Tibial nerve (tissue), 4 donors: ENCODE measurements around the gene AFAP1L1.

Source experiments
- EP300 ChIP-seq, 2 donors: sonication (generic); formaldehyde crosslinking; IDR thresholded peaks; one replicate each; pipeline ENCODE4 v1.6.1; 2017; ENCODE audit warnings: antibody characterized with exemption in 2 of 2, mild to moderate bottlenecking in 1 of 2
- POLR2A ChIP-seq, 2 donors: fragments of 450-650 bp; IDR thresholded peaks; one replicate each; pipeline ENCODE4 v1.6.1; 2017; ENCODE audit warnings: antibody characterized with exemption in 2 of 2, mild to moderate bottlenecking in 2 of 2, moderate library complexity in 2 of 2
- TF ChIP-seq, protein P1 (sequence below), 5 experiments: fragments of 200-600 bp in 3 of 5; fragments of 450-650 bp in 2 of 5; sonication (generic) in 3 of 5; IDR thresholded peaks; one replicate each; pipeline ENCODE4 v1.5.1; 2016 to 2019; ENCODE audit warnings: antibody characterized with exemption in 5 of 5, mild to moderate bottlenecking in 3 of 5, moderate library complexity in 2 of 5

DNA sequence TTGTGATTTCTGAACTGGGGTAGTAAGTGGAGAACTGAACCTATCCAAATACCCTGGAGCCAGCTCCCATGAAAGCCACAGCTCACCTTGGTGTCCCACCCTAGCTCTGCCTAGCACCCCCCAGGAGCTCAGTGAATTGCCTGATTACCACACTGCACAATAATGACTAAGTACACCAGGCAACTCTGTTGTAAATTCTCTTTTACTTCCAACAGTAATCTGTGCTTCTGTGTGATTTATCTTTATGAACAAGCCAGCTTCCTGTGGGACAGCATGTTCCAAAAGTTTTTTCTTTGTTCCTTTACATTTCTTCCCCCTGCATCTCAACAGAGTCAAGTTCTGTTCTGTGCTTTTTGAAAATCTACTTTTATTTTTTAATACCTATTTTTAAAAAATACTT lies 51.6 kb downstream of the AFAP1L1 start:
- TF ChIP-seq, protein P1, sequence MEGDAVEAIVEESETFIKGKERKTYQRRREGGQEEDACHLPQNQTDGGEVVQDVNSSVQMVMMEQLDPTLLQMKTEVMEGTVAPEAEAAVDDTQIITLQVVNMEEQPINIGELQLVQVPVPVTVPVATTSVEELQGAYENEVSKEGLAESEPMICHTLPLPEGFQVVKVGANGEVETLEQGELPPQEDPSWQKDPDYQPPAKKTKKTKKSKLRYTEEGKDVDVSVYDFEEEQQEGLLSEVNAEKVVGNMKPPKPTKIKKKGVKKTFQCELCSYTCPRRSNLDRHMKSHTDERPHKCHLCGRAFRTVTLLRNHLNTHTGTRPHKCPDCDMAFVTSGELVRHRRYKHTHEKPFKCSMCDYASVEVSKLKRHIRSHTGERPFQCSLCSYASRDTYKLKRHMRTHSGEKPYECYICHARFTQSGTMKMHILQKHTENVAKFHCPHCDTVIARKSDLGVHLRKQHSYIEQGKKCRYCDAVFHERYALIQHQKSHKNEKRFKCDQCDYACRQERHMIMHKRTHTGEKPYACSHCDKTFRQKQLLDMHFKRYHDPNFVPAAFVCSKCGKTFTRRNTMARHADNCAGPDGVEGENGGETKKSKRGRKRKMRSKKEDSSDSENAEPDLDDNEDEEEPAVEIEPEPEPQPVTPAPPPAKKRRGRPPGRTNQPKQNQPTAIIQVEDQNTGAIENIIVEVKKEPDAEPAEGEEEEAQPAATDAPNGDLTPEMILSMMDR (IDR thresholded peaks at IDR 0.05) = no peak
- TF ChIP-seq EP300 (IDR thresholded peaks at IDR 0.05) (no peak), POLR2A (IDR thresholded peaks at IDR 0.05) (no peak)
